Endothelial cell of umbilical vein (primary cell): ENCODE data around the gene CEBPG. TPM values are rescaled to one million over a fixed set of nuclear protein-coding genes. Genes with fewer than 3 reads are reported as not detected.

Experiments
- BruUV-seq: library from RNA; stranded (reverse); fragments of 400-500 nt; replicated peaks from 2 replicates; lab custom pipeline; 2021; lab: Mats Ljungman, UMichigan
- CTCF ChIA-PET: fragments of 300-600, 350-600 bp; sonication (Branson Sonifier 250); formaldehyde crosslinking; loops from one replicate; lab custom pipeline; 2021; ENCODE audit warnings: antibody characterized with exemption, inconsistent platforms; lab: Charles Lee
- POLR2A ChIA-PET: fragments of 300-600, 350-600 bp; sonication (Branson Sonifier 250); formaldehyde crosslinking; loops from one replicate; lab custom pipeline; 2021; ENCODE audit warnings: antibody characterized with exemption, inconsistent platforms; lab: Charles Lee
- DNase-seq: peaks from one replicate; pipeline ENCODE4 v3.0.0-alpha.2; 2011; ENCODE audit warnings: low read depth, low spot score
- FAIRE-seq: peaks from 2 replicates; lab custom pipeline; 2011; peaks lifted over from hg19 to GRCh38; lab: Jason Lieb, UNC
- H2AFZ ChIP-seq: 2 replicates; pipeline ENCODE4 v1.6.0; 2012; ENCODE audit warnings: low read depth, low read length, control low read depth, inconsistent platforms
- H3K27ac ChIP-seq: 2 replicates; pipeline ENCODE4 v1.5.1; 2011; ENCODE audit warnings: low read depth, mild to moderate bottlenecking, control low read depth, low read length, moderate library complexity; ENCODE audit not compliant: insufficient read depth
- H3K27me3 ChIP-seq, 2 experiments: 2 replicates each; pipeline versions ENCODE4 v1.6.0 to v1.6.1; 2011; ENCODE audit warnings: low read length in 2 of 2, mixed read lengths in 1 of 2; ENCODE audit not compliant: control insufficient read depth in 2 of 2, insufficient read depth in 2 of 2
- H3K36me3 ChIP-seq, 2 experiments: 2 replicates in 1 of 2; 3 replicates in 1 of 2; pipeline ENCODE4 v1.5.1; 2011; ENCODE audit warnings: low read length in 2 of 2, mild to moderate bottlenecking in 1 of 2, moderate library complexity in 1 of 2; ENCODE audit not compliant: control insufficient read depth in 2 of 2, insufficient read depth in 2 of 2; ENCODE audit errors: extremely low read depth in 1 of 2
- H3K4me1 ChIP-seq: 3 replicates; pipeline ENCODE4 v1.5.1; 2011; ENCODE audit warnings: mild to moderate bottlenecking, low read length; ENCODE audit not compliant: control insufficient read depth, insufficient read depth; ENCODE audit errors: extremely low read depth
- H3K4me2 ChIP-seq: 2 replicates; pipeline ENCODE4 v1.6.1; 2011; ENCODE audit warnings: low read length, control low read depth, mixed read lengths; ENCODE audit not compliant: insufficient read depth
- H3K4me3 ChIP-seq, 3 experiments: fragments of 200-600 bp in 1 of 3; sonication (generic), shearing (Covaris generic) in 1 of 3; replicated peaks in 1 of 3; 2 replicates each; pipeline ENCODE4 v1.5.1; 2011 to 2016; ENCODE audit warnings: control low read depth in 3 of 3, low read length in 3 of 3, mild to moderate bottlenecking in 2 of 3, inconsistent platforms in 1 of 3, low read depth in 1 of 3, moderate library complexity in 1 of 3; ENCODE audit not compliant: insufficient read depth in 1 of 3
- H3K79me2 ChIP-seq: 2 replicates; pipeline ENCODE4 v1.6.0; 2012; ENCODE audit warnings: low read length, inconsistent platforms; ENCODE audit not compliant: control insufficient read depth, insufficient read depth
- H3K9ac ChIP-seq: replicated peaks from 2 replicates; pipeline ENCODE3; 2011; ENCODE audit warnings: low read length, control low read depth; ENCODE audit not compliant: insufficient read depth; ENCODE audit errors: extremely low read depth
- H3K9me1 ChIP-seq: replicated peaks from 3 replicates; pipeline ENCODE4 v1.6.0; 2011; ENCODE audit warnings: mild to moderate bottlenecking, low read length; ENCODE audit not compliant: control insufficient read depth, insufficient read depth; ENCODE audit errors: extremely low read depth
- H3K9me3 ChIP-seq: replicated peaks from 2 replicates; pipeline ENCODE4 v1.5.1; 2012; ENCODE audit warnings: low read length, inconsistent platforms; ENCODE audit not compliant: control insufficient read depth, insufficient read depth
- H4K20me1 ChIP-seq: replicated peaks from 2 replicates; pipeline ENCODE3; 2011; ENCODE audit warnings: mild to moderate bottlenecking, low read length; ENCODE audit not compliant: control insufficient read depth, insufficient read depth; ENCODE audit errors: extremely low read depth
- CTCF ChIP-seq, 2 donors: IDR thresholded peaks; 1 replicate in 1 of 2; 2 replicates in 1 of 2; pipeline ENCODE4 v1.5.1; 2011; ENCODE audit warnings: low read length in 2 of 2, mild to moderate bottlenecking in 2 of 2, moderate library complexity in 2 of 2, control low read depth in 1 of 2, inconsistent platforms in 1 of 2, low read depth in 1 of 2; ENCODE audit not compliant: insufficient read depth in 1 of 2; ENCODE audit errors: extremely low read depth in 1 of 2
- EZH2 ChIP-seq: IDR thresholded peaks from 2 replicates; pipeline ENCODE4 v1.6.1; 2012; ENCODE audit warnings: borderline replicate concordance, low read depth, mild to moderate bottlenecking, moderate library complexity, low read length, inconsistent platforms; ENCODE audit not compliant: severe bottlenecking
- FOS ChIP-seq: IDR thresholded peaks from 2 replicates; pipeline ENCODE4 v1.6.1; 2011; ENCODE audit warnings: mild to moderate bottlenecking, low read length, moderate library complexity, borderline replicate concordance; ENCODE audit not compliant: insufficient read depth
- GATA2 ChIP-seq: IDR thresholded peaks from 2 replicates; pipeline ENCODE4 v1.7.0; 2011; ENCODE audit warnings: low read depth, mild to moderate bottlenecking, moderate library complexity, mixed read lengths, low read length; ENCODE audit not compliant: insufficient read length, insufficient read depth
- JUN ChIP-seq: IDR thresholded peaks from 2 replicates; pipeline ENCODE4 v1.6.1; 2011; ENCODE audit warnings: borderline replicate concordance, low read depth; ENCODE audit not compliant: insufficient read length, insufficient read depth
- MAX ChIP-seq: IDR thresholded peaks from 2 replicates; pipeline ENCODE4 v1.6.1; 2011; ENCODE audit not compliant: insufficient read depth, insufficient read length
- MYC ChIP-seq: IDR thresholded peaks from one replicate; pipeline ENCODE4 v1.6.1; 2011; ENCODE audit warnings: mild to moderate bottlenecking, low read depth, low read length
- POLR2A ChIP-seq: IDR thresholded peaks from 2 replicates; pipeline ENCODE4 v1.6.1; 2012; ENCODE audit warnings: low read depth, mild to moderate bottlenecking, control low read depth, low read length
- POLR2AphosphoS5 ChIP-seq: IDR thresholded peaks from 2 replicates; pipeline ENCODE4 v1.6.1; 2012; ENCODE audit warnings: low read depth, mild to moderate bottlenecking, control low read depth, low read length, moderate library complexity; ENCODE audit not compliant: insufficient read depth
- dilution Hi-C: fragments of 300-500 bp; cut with MboI; formaldehyde crosslinking; loops from one replicate; pipeline ENCODE4 v1.15.0; 2019; ENCODE audit warnings: low sequenced_read_pairs; ENCODE audit not compliant: extremely low pct_ligation_motif_present
- intact Hi-C: fragments of 100-400 bp; cut with micrococcal nuclease; formaldehyde crosslinking; loops from one replicate; pipeline ENCODE4 v1.10.0; 2022
- polyA plus RNA-seq, 4 experiments: library from polyadenylated mRNA; depleted of rRNA in 3 of 4; stranded (reverse) in 3 of 4; unstranded in 1 of 4; fragments of >200 nt; gene quantifications; 2 replicates each; pipeline versions ENCODE4 v1.2.1 to v1.2.3, GENCODE V29; 2011 to 2012; ENCODE audit warnings: missing spikeins in 1 of 4
- total RNA-seq: library from RNA; stranded (reverse); gene quantifications from 2 replicates; pipeline ENCODE4 v1.2.3, GENCODE V29; 2021

Gene CEBPG
- total and polyA plus RNA-seq, 2 donors (not counting 3 experiments of a cell fraction or from before 2014, with no cell fraction given) = 10.2 to 24.6 TPM

- Histone ChIP-seq H3K79me2 (peaks cover 11% of the 10 kb centered on the region), H3K36me3 (peaks cover 0 to 6% of the 10 kb centered on the region in 2 experiments), H3K9ac (no peak overlapping the region), H4K20me1 (no peaks in the 10 kb centered on the region), H3K4me2 (no peak overlapping the region), H3K9me1 (no peaks in the 10 kb centered on the region), H3K27me3 (no peaks in the 10 kb centered on the region), H2AFZ (no peak overlapping the region), H3K27ac (no peak overlapping the region), H3K9me3 (no peaks in the 10 kb centered on the region), H3K4me1 (no peaks in the 10 kb centered on the region), H3K4me3 (no peak overlapping the region)
- no TSS peak for BruUV-seq
- intact Hi-C loops = no loop called here
- no peak for DNase-seq
- no peak for TF ChIP-seq CTCF (IDR thresholded peaks at IDR 0.05; ENCODE audit: extremely low read depth in 1 of 2, insufficient read depth in 1 of 2, low read depth in 1 of 2, low read length in 2 of 2)
- TF ChIP-seq POLR2AphosphoS5 = no peak
- TF ChIP-seq GATA2 = no peak
- no peak for TF ChIP-seq POLR2A
- TF ChIP-seq FOS = no peak
- TF ChIP-seq MAX = no peak
- TF ChIP-seq JUN = no peak
- no peak for TF ChIP-seq EZH2
- no peak for TF ChIP-seq MYC
- ChIA-PET POLR2A (no interaction called here), CTCF (interaction anchor here (1.1 to 1.2 kb wide), 3 partner anchors 9 to 15 kb away, joined by 3 to 4 read pairs (median 4); no protein-coding TSS in a partner anchor)
- no peak for FAIRE-seq
- dilution Hi-C loops = no loop called here
Measured at GRCh38 chr19:33388725-33389420, 15.4 kb downstream of the CEBPG start.
